Stimulated activated CD4-positive, alpha-beta T cell treated with anti-CD3 and anti-CD28 coated beads, Interleukin-4, amount 100 ng/mL, for 24 hours (primary cell): ENCODE measurements around the gene MRFAP1L1.
"Not testable (repeated sequence)": the region's sequence is repeated elsewhere in the genome, so short reads cannot be mapped to it uniquely, and the experiment has no call there.

Experiments used
- DNase-seq: peaks from one replicate; pipeline ENCODE4 v3.0.0-alpha.2; 2020

The MRFAP1L1 gene

DNA sequence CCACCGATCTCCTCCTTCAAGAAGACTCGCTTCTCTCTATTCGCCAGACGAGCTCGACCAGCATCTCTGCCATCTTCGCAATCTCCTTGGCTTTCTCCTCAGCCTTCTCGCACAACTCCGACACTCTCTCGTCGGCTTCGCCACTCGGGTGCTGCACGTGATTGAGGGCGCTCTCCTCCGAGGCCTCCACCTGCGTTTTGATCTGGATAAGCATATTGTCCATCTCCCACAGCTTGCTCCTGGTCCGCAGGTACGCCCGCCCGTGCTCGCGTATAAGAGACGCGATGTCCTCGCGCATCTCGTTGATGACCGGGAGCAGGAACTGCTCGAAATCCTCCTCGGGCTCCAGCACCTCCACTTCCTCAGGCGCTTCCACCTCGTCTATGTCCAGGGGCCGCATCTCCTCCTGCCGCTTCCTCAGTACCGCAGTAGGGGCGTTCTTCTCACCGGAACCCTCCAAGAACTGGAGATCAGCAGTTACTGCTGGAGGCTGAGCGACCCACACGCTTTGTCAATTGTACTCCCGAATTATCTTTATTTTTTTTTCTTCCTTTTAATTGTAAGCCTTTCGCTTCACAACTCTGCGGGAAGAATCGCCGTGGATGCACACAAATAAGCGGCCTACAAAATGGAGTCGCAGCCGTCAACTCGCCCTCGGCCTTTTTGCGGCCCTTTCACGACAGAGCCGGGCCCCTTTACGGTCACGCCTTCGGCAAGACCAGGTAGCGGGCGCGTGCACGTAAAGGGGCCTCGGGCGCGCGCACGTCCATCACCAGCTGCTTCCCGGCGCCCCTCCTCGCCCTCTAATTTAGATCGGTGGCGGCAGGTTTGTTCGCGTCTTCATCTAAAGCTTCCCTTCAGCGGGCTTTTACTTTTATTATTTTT is at the start of gene MRFAP1L1:
Gene MRFAP1L1, minus strand, starts transcription at position 636 of the 885 bp plus-strand sequence. Its CDS starts 236 bp downstream, at position 400.
- DNase-seq: peak; percentile 96

DNA sequence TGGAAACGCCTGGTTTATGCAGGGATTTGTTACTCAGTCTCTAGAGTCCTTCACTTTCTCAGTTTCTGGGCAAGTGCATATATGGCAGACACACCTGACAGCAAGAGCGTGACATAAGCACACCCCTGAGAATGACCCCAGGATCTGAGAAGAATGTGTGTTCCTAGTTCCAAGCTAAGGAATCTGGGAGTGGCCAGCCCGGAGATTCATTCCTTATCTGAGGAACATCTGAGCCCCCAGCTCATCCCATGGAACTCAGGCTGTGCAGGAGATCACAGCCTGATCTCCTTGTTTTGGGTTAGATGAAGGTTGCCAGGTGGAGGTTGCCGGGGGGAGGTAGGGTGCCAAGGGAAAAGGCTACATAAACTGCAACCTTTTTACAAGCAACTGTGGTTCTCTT is 49.1 kb upstream of the MRFAP1L1 start:
- no peak for DNase-seq

DNA sequence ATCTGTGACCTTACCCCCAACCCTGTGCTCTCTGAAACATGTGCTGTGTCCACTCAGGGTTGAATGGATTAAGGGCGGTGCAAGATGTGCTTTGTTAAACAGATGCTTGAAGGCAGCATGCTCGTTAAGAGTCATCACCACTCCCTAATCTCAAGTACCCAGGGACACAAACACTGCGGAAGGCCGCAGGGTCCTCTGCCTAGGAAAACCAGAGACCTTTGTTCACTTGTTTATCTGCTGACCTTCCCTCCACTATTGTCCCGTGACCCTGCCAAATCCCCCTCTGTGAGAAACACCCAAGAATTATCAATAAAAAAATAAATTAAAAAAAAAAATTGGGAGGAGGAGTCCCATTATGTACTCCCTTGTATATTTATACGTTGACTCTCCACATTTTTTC is 46.7 kb upstream of the MRFAP1L1 start:
- not testable (repeated sequence) for DNase-seq

DNA sequence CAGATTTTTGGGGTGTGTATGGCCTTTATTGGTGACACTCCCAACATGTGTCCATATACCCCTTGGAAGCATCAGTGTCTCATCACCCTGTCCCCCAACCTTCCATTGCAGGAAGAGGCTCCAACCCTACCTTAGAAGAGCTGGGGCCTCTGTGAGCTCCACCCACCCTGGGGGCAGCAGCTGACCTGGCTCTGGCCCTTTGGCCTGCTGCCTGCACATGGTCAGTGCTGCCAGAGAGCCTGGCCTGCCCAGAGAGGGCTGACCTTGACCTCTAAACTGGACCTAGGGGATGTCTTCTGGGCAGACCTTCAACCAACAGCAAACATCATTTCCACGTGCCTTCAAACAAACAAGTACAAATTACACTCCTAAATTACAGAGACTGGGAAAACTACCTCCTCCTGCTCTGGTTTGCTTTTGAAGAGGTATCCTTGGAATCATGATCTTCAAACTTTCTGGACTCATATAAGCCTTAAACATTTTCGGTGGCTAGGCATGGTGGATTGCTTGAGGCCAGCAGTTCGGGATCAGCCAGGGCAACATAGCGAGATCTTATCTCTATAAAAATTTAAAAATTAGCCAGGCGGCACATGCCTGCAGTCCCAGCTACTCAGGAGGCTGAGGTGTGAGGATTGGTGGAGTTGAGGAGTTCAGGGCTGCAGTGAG is 45.6 kb upstream of the MRFAP1L1 start:
- no peak for DNase-seq

DNA sequence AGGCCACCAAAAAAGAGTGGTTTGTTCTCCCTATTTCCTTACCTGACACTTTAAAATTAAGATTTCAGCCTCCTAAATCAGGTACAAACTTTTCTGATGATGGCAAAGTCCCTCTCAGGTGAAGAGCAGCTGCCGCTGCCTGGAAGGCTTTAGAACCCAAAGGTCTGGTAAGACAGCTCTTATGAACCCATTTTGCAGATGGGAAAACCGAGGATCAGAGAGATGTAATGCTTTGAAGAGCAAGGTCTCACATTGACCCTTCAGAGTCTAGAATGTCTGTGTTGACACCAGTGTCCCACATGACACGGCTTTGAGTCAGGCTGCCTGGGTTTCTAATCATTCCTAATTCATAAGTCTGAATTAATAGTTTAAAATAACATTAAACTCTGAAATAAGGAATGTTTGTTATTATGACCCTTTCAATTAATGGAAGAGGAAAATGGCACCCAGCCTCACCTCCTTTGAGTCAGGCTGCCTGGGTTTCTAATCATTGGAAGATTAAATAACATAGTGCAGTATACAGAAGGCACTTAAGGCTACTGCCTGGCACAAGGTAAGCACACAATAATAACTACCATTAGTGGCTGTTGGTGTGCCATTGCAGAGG is 44.9 kb upstream of the MRFAP1L1 start:
- no peak for DNase-seq

DNA sequence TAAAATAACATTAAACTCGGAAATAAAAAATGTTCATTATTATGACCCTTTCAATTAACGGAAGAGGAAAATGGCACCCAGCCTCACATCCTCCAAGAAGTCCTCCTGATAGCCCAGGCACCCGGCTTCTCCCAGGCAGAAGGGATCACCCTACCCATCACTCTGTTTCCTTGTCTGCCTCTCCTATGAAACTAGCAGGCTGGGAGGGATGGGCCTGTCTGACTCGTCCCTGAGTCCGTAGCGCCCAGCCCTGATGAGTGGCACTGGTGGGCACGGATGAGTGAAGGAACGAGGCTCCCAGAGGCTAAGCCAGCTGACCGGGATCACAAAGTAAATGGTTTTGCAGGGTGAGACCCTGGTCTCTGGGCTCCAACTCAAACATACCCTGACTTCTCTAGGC is 44.2 kb upstream of the MRFAP1L1 start:
- DNase-seq: no peak

DNA sequence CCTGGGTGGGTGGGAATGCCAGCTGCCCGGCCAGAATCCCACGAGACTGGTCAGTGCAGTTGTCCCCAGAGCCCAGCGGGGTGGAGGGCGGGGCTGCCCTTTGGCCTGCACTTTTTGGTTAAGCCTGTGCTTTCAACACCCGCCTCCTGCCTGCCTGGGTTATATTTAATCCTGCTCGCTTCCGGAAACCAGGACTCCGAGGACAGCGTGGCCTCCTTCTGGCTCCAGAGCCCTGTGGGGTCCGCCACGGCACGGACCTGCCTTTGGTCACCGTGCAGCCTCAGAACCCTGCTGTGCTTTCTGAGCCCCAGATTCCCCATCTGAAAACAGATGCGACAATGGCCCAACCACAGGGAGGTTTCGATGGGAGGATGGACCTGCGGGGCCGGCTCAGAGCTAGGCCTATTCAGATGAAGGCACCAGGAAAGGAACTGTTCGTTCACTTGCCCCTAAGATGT is 43.5 kb upstream of the MRFAP1L1 start:
- no peak for DNase-seq

DNA sequence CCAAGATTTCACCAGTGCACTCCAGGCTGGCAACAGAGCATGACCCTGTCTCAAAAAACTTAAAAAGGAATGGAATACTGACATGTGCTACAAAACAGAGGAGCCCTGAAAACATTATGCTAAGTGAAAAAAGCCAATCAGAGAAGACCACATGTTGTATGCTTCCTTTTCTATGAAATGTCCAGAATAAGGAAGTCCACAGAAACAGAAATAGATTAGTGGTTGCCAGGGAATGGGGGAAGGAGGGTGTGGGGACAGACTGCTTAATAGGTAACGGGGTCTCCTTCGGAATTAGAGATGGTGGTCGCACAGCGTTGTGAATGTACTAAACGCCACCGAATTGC is 42.8 kb upstream of the MRFAP1L1 start:
- no peak for DNase-seq

DNA sequence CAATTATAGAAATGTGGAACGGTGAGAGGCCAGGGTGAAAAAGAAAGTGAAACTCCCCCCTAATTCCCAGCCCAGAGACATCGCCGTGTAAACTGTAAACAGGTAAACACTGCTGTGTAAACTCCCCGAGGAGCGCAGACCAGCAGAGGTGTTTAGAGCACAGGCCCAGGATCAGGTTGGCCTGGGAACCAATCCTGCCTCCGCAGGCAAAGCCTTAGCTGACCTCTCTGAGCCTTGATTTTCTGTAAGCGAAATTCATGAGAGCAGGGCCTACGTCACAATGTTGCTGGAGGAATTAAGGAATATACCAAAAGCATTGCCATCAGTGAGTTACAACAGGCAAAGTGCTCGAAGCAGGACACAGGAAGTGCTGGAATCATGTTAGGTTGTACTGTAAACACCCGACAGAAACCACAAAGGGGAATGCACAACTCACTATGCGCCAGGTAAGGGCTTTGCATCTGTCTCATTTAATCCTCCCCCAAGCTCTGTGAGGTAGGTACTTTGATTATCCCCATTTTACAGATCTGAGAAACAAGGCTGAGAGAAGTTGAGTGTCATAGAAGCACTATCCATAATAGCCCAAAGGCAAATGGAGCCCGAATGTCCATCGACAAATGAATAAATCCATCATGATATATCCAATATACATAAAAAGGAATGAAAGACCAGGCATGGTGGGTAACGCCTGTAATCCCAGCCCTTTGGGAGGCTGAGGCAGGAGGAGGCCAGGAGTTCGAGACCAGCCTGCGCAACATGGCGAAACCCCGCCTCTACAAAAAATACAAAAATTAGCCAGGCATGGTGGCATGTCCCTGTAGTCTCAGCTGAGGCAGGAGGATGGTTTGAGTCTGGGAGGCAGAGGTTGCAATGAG is 42.2 kb upstream of the MRFAP1L1 start:
- DNase-seq: no peak

DNA sequence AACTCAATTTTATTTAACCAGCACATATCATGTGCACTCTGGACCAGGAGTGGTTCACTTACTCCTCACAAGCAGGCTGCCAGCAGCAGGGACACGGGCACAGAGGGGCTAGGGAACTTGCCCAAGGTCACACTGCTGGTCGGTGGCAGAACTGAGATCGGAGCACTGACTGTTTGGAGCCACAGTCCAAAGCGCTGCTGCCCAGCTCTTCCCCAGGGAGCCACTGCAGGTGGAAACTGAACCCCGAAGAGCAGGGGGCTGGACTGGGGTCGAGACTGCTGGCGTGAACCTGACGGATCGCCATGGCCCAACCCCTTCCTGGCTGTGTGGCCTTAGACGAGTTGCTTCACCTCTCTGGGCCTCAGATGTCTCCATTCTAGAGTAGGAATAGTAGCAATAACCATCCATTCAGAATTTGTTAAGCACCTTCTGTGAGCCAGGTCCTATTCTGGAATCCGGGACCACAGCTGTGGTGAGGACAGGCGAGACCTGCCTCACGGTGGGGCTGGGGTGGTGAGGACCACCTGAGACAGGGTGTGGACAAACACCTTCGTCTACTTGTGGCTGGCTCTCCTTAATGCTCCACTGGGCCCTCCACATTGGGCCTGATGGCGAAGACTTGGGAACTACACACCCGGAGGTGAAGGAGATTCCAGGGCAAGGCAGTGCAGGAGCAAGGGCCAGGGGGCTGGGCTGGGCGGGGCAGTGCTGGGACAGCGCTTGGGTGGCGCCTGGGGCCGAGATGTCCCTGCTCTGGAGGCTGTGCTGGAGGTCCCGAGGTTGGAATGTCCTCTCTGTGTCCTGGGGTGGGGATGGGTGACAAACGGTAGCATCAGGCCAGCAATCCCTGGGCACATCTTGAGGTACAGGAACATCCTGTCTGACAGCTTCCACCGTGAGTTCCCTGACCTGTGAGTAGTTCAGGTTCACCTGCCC is 40.9 kb upstream of the MRFAP1L1 start:
- DNase-seq: no peak

DNA sequence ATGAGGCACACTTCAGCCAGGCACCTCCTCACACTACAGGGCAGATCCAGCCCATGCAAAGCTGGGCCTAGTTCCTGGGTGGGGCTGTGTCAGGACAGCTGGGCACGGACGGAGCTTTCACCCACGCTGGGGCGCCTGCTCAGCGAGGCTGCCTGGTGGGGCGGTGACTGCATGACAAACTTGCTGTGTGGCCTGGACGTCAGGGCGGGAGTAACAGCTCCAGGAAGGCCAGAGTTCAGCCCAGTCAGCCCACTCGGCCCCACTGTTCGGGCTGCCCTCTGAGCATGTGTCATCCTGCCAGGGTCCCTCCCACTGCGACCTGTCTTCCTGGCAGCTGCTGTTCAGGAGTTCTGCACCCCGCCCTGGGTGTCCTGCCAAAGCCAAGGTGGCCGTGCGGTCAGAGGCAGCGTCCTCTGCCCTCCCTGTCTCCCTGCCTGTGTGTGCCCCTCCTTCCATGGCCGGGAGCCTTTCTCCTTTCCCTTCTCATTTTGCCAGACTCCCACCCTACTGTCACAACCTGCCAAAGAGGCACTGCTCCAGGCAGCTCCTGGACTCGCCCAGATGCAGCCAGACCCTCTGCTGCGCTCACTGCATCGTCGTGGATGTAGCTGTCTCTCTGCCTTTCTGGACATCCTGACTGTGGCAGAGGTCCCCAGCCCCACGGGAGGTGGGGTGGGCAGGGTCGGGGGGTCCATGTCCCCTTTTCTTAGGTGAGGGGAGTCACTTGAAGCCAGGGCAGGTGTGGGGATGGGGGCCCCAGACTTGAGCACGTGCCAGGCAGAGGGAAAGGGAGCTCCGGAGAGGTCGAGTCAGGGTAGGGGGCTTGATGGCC is 39.9 kb upstream of the MRFAP1L1 start:
- no peak for DNase-seq

DNA sequence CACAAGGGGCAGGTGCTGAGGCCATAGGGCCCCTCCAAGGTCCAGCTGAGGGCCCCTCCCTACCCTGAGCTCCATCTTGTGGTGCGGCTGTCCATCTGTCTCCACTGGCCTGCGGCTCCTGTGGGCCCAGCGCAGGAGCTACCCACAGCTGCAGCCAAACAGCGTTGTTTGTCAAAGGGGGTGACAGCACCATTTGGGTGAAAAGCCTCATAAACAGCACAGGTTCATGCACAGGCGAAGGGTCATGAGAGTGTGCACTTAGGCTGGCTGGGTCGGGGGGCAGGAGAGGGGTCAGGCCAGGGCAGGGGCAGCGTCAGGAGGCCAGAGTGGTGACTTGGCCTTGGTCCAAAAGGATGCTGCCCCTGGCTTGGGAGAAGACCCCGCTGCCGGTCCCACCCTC is 38.6 kb upstream of the MRFAP1L1 start:
- no peak for DNase-seq

DNA sequence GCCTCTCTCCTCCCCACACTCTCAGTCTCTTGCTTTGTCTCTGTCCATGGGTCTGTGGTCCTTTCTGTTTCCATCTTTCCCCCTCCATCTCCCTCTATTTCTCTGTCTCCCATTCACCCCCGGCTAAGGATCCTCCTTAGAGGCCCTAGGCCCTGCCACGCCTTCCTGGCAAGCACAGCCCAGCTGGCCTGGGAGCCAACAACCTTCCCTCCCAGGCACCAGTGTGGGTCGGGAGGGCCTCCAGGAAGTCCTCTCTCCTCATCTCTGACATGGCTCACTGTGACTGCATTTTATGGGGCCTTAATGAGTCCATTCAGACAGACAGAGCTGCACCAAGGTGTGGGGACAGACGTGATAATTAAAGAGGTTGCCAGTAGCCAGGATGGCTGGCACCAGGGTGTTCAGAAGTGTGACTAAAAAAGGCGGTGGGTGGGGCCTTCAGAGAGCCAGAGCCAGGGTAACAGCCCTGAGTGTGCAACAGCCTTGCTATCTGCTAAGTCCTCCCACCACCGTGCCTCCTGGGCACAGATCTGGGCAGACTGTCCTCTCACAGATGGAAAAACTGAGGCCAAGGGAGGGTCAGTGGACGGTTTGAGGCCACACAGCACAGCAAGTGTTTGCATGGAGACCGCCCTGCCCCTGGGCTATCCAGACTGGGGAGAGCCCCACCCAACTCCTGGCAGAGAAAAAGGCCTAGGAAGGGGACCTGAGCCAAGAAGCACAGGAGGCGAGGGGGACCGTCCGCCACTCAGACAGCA is 37.8 kb upstream of the MRFAP1L1 start:
- no peak for DNase-seq

DNA sequence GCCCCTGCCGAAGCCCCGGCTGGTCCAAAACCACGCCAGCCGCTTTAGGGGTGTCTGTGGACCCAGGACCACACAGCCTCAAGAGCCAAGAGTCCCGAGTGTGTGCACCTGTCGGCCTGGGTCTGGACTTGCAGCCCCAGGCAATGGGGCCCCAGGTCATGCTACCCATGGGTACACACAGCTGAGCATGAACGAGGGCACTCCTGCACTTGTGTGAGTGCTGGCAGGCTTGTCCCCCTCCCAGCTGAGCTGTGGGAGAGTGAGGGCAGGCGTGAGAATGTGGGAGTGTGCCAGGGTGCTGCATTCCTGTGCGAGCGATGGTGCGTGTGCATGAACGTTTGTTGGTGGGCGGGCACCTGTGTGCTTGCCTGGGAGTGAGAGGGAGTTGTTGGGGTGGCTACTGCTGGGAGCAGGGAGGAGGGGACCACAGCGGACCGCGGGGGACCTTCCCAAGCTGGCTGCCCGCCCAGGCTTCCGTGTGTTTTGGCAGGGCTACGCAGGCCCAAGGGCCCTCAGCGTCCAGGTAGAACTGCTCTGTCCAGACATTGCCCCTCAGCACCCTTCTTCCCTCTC is 37.1 kb upstream of the MRFAP1L1 start:
- DNase-seq: no peak

DNA sequence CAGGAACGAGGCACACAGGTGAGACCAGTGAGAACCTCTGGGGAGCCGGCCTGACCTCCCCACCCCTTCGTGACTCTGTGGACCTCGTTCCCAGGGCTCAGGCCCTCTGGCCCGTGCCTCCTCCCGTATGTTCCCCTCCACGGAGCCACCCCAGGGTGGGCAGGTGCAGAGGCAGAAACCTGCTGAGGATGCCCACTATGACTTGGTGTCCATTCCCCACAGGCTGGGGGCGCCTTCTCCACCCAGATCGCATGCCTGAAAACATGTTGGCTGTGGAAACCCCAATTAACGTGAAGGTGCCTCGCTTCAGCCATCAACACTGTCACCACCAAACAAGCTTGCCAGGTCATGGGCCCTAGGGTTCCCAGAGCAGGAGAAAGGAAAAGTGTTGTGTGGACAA is 33.3 kb upstream of the MRFAP1L1 start:
- no peak for DNase-seq

DNA sequence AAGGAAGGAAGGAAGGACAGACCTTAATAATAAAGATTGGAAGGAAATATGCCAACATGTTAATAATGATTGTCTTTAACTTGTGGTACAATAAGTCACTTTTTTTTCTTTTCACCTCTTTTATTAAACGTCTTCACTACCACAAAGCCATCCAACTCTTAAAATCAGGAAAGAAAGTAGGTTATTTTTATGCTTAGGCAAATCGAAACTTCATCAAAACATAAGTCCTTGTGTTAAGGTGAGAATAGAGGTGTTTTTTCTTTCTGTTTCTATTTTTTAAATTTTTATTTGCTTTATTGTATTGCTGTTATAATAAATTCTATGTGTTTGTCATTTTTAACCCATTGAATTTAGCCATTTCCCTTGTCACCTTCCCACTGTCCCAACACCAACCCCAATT is 32.8 kb upstream of the MRFAP1L1 start:
- no peak for DNase-seq

DNA sequence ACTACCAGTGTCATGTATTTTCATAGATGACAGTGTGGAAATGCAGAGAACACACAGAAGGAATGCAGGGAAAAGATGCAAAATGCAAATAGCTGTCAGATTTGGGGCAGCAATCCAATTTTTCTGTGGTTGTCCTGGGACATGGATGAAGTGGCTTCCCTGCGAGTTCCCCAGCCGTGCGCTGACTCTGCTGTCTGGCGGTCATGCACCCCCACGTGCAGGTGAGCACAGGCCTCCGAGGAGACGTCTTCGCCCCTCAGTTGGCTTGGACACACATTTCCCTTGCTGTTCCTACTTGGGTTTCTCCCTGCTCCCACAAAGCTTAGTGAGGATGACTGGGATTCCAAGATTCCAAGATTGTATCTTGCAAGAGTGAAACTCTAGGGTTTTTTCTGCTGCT is 30.7 kb upstream of the MRFAP1L1 start:
- no peak for DNase-seq

DNA sequence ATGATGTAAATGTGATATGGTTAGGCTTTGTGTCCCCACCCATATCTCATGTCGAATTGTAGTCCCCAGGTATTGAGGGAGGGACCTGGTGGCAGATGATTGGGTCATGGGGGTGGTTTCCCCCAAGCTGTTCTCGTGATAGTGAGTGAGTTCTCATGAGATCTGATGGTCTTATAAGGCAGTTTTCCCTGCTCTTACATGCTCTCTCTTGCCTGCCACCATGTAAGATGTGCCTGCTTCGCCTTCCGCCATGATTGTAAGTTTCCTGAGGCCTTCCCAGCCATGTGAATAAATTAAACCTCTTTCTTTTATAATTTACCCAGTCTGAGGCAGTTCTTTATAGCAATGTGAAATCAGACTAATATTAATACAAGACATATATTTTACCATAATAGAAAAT is 30.3 kb upstream of the MRFAP1L1 start:
- DNase-seq: no peak

DNA sequence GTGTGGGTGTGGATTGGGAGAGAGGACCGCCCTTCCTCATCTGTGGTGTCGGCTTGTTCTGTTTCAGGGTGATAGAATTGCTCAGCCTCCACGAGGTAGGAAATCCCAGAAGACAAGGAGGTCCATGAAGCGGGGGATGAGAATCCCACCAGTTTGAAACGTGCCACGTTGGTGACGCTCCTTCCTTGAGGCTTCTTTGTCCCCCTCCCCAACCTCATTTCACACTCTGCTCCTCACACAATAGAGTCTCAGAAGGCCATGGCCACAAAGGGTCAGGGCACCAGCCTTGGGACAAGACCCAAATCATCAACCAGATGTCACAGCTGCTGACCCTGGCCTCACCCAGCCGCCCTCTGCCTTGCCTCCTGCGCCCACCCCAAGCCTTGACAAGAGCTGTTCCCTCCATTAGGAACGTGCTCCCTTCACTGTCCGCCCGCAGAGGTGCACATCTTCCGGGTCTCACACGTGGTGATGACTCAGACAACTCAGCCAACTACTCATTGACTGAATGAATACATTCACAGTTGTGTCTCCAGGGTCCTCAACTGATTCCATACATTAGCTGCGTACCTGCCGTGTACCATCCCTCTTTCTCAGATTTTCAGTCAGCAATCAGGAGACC is 24.6 kb upstream of the MRFAP1L1 start:
- no peak for DNase-seq
